Neural crest cell (in vitro differentiated cells): ENCODE data around the gene SRPK1. TPM values are rescaled to one million over a fixed set of nuclear protein-coding genes. Genes with fewer than 3 reads are reported as not detected.

ENCODE experiments used
- DNase-seq: peaks from one replicate; pipeline ENCODE4 v3.0.0; 2021; ENCODE audit warnings: low read depth, mixed read lengths, low spot score
- H3K27ac Mint-ChIP-seq: one replicate; pipeline ENCODE4 v1.8.0; 2021; ENCODE audit warnings: mild to moderate bottlenecking, mixed read lengths; ENCODE audit not compliant: unreplicated experiment
- H3K27me3 Mint-ChIP-seq: 2 replicates; pipeline ENCODE4 v1.8.0; 2021; ENCODE audit warnings: low read depth, mild to moderate bottlenecking, mixed read lengths
- H3K36me3 Mint-ChIP-seq: 2 replicates; pipeline ENCODE4 v1.8.0; 2021; ENCODE audit warnings: low read depth, mild to moderate bottlenecking, mixed read lengths
- H3K4me1 Mint-ChIP-seq: 2 replicates; pipeline ENCODE4 v1.8.0; 2021; ENCODE audit warnings: mixed read lengths
- H3K4me3 Mint-ChIP-seq: one replicate; pipeline ENCODE4 v1.8.0; 2021; ENCODE audit warnings: mild to moderate bottlenecking, mixed read lengths
- H3K9me3 Mint-ChIP-seq: 2 replicates; pipeline ENCODE4 v1.8.0; 2021; ENCODE audit warnings: mixed read lengths
- CTCF ChIP-seq: fragments of 200-600 bp; sonication (generic); conservative IDR thresholded peaks from 2 replicates; pipeline ENCODE4 v1.5.0; 2021; ENCODE audit warnings: antibody characterized with exemption, mild to moderate bottlenecking
- total RNA-seq: library from RNA; stranded (reverse); gene quantifications from 2 replicates; pipeline ENCODE4 v1.2.1, GENCODE V29; 2021

SRPK1 gene
- total RNA-seq, 1 donor from 2014 or later, result 113 TPM

- TF ChIP-seq CTCF, result no peak
- no peak for DNase-seq
- no peak overlapping the region for H3K27ac Mint-ChIP-seq
- H3K4me1 Mint-ChIP-seq, result peaks cover 6% of the 10 kb centered on the region
- H3K27me3 Mint-ChIP-seq, result no peaks in the 10 kb centered on the region
- peaks cover 3% of the 10 kb centered on the region for H3K9me3 Mint-ChIP-seq
- peaks cover 27% of the 10 kb centered on the region for H3K36me3 Mint-ChIP-seq
- no peak overlapping the region for H3K4me3 Mint-ChIP-seq
Observed at GRCh38 chr6:35900448-35900847, 20.4 kb downstream of the SRPK1 start.

DNA sequence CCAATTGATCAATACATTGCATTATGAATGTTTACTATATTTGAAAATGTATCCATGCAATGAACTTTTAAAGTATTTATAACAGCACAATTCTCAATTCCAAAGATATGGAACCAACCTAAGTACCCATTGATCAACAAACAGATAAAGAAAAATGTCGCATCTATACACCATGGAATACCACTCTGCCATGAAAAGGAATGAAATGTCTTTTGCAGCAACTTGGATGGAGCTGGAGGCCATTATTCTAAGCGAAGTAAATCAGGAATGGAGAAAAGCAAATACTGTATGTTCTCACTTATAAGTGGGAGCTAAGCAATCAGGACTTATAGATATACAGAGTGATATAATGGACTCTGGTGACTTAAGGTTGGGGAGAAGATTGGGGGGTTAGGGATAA, 22.9 kb downstream of the SRPK1 start:
- peaks cover 3% of the 10 kb centered on the region for H3K9me3 Mint-ChIP-seq
- no peak overlapping the region for H3K27ac Mint-ChIP-seq
- no peak for DNase-seq
- H3K4me3 Mint-ChIP-seq, result no peak overlapping the region
- H3K27me3 Mint-ChIP-seq, result no peaks in the 10 kb centered on the region
- peaks cover 29% of the 10 kb centered on the region for H3K36me3 Mint-ChIP-seq
- H3K4me1 Mint-ChIP-seq, result peaks cover 28% of the 10 kb centered on the region
- TF ChIP-seq CTCF, result no peak

- Mint-ChIP-seq H3K27ac (no peak overlapping the region), H3K36me3 (peaks cover 30% of the 10 kb centered on the region), H3K27me3 (no peaks in the 10 kb centered on the region), H3K9me3 (peaks cover 3% of the 10 kb centered on the region), H3K4me3 (no peak overlapping the region), H3K4me1 (peaks cover 28% of the 10 kb centered on the region)
- TF ChIP-seq CTCF, result no peak
- DNase-seq, result no peak
Observed at GRCh38 chr6:35897486-35897885, 23.4 kb downstream of the SRPK1 start.

DNA sequence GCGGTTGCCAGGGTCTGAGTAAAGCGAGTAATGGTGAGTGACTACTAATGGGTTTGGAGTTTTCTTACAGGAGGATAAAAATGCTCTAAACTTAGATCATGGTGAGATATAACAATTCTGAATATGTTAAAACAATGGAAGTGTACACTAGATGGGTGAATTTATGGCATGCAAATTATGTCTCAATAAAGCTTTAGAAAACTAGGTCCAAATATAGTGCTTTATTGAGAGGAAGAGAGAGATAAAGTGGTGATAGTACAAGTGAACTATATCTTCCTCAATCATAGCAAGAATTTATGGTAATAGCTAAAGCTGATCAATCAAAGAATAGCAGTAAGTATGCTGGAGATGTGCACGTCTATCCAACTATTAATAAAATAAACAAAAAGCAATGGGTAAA, 23.9 kb downstream of the SRPK1 start:
- peaks cover 28% of the 10 kb centered on the region for H3K4me1 Mint-ChIP-seq
- no peaks in the 10 kb centered on the region for H3K27me3 Mint-ChIP-seq
- DNase-seq, result no peak
- H3K36me3 Mint-ChIP-seq, result peaks cover 30% of the 10 kb centered on the region
- no peak overlapping the region for H3K4me3 Mint-ChIP-seq
- TF ChIP-seq CTCF, result no peak
- H3K27ac Mint-ChIP-seq, result no peak overlapping the region
- H3K9me3 Mint-ChIP-seq, result peaks cover 3% of the 10 kb centered on the region

DNA sequence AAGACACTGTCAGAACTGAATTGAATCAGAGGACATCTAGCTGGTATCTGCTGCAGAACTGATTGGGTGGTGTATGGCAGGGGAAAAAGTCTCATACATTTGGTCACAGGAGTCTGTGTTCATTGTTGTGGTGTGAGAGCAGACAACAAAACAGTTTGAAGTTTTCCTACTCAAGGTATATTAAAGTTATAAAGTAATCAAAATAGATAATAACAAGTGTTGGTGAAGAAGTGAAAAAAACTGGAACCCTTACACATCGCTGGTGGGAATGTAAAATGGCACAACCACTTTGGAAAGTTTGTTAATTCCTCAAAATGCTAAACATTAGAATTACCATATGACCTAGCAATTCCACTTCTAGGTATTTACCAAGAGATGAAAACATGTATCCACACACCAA, 24.7 kb downstream of the SRPK1 start:
- DNase-seq, result no peak
- peaks cover 28% of the 10 kb centered on the region for H3K4me1 Mint-ChIP-seq
- no peak overlapping the region for H3K4me3 Mint-ChIP-seq
- H3K9me3 Mint-ChIP-seq, result peaks cover 3% of the 10 kb centered on the region
- H3K27ac Mint-ChIP-seq, result no peak overlapping the region
- TF ChIP-seq CTCF, result no peak
- H3K27me3 Mint-ChIP-seq, result no peaks in the 10 kb centered on the region
- peaks cover 30% of the 10 kb centered on the region for H3K36me3 Mint-ChIP-seq

- H3K27ac Mint-ChIP-seq, result no peak overlapping the region
- H3K4me3 Mint-ChIP-seq, result no peak overlapping the region
- H3K4me1 Mint-ChIP-seq, result peaks cover 28% of the 10 kb centered on the region
Observed at GRCh38 chr6:35895560-35895959, 25.3 kb downstream of the SRPK1 start.

More at GRCh38 chr6:35895560-35895959, 25.3 kb downstream of the SRPK1 start:
- Mint-ChIP-seq H3K9me3 (peaks cover 3% of the 10 kb centered on the region), H3K36me3 (peaks cover 29% of the 10 kb centered on the region), H3K27me3 (no peaks in the 10 kb centered on the region)
- no peak for TF ChIP-seq CTCF
- no peak for DNase-seq
